Neural cell (in vitro differentiated cells): ENCODE results near the gene UQCC3. TPM values are rescaled to one million over a fixed set of nuclear protein-coding genes. Genes with fewer than 3 reads are reported as not detected.
"Not testable (repeated sequence)": the region's sequence is repeated elsewhere in the genome, so short reads cannot be mapped to it uniquely, and the experiment has no call there.

Experiments used
- H2AFZ ChIP-seq: fragments of 200-600, 300-800 bp; sonication (generic), shearing (Covaris generic); 2 replicates; pipeline ENCODE4 v1.6.0; 2014; ENCODE audit warnings: low read depth, mild to moderate bottlenecking, antibody characterized with exemption, low read length, moderate library complexity
- H3F3A ChIP-seq: fragments of 200-600 bp; shearing (Covaris generic); 2 replicates; pipeline ENCODE4 v1.6.1; 2016; ENCODE audit warnings: mild to moderate bottlenecking, moderate library complexity, mixed read lengths, antibody characterized with exemption, low read length; ENCODE audit not compliant: insufficient read depth, poor library complexity, severe bottlenecking
- H3K27ac ChIP-seq: fragments of 200-600, 300-800 bp; sonication (generic), shearing (Covaris generic); 2 replicates; pipeline ENCODE4 v1.5.1; 2014; ENCODE audit warnings: mild to moderate bottlenecking, low read length, moderate library complexity
- H3K27me3 ChIP-seq: fragments of 300-800, 200-600 bp; sonication (generic), shearing (Covaris generic); 2 replicates; pipeline ENCODE4 v1.6.0; 2014; ENCODE audit warnings: mild to moderate bottlenecking, low read depth, low read length, moderate library complexity; ENCODE audit not compliant: insufficient read depth
- H3K36me3 ChIP-seq: fragments of 300-800, 200-600 bp; sonication (generic), shearing (Covaris generic); 2 replicates; pipeline ENCODE4 v1.5.1; 2014; ENCODE audit warnings: mild to moderate bottlenecking, antibody characterized with exemption, low read length, moderate library complexity; ENCODE audit not compliant: insufficient read depth
- H3K4me2 ChIP-seq: fragments of 300-800, 200-600 bp; sonication (generic), shearing (Covaris generic); 2 replicates; pipeline ENCODE4 v1.6.0; 2014; ENCODE audit warnings: mild to moderate bottlenecking, low read length
- H3K4me3 ChIP-seq: fragments of 300-800, 200-600 bp; sonication (generic), shearing (Covaris generic); 2 replicates; pipeline ENCODE4 v1.5.1; 2014; ENCODE audit warnings: mild to moderate bottlenecking, low read length, moderate library complexity
- H3K79me2 ChIP-seq: fragments of 200-600 bp; shearing (Covaris generic); replicated peaks from 2 replicates; pipeline ENCODE4 v1.6.0; 2014; ENCODE audit warnings: mild to moderate bottlenecking, low read length, moderate library complexity; ENCODE audit not compliant: insufficient read depth
- H3K9ac ChIP-seq: fragments of 300-800, 200-600 bp; sonication (generic), shearing (Covaris generic); 2 replicates; pipeline ENCODE4 v1.6.1; 2016; ENCODE audit warnings: mild to moderate bottlenecking, low read length, mixed read lengths
- H3K9me2 ChIP-seq: fragments of 200-600 bp; shearing (Covaris generic); 2 replicates; pipeline ENCODE4 v1.6.1; 2016; ENCODE audit warnings: mild to moderate bottlenecking, low read length, mixed read lengths; ENCODE audit not compliant: insufficient read depth
- H3K9me3 ChIP-seq: fragments of 200-600, 300-800 bp; sonication (generic), shearing (Covaris generic); 2 replicates; pipeline ENCODE4 v1.6.1; 2016; ENCODE audit warnings: mild to moderate bottlenecking, mixed run types, low read length, moderate library complexity, mixed read lengths
- H4K20me1 ChIP-seq: fragments of 200-600 bp; shearing (Covaris generic); 2 replicates; pipeline ENCODE4 v1.6.1; 2016; ENCODE audit warnings: mild to moderate bottlenecking, mixed run types; ENCODE audit not compliant: insufficient read depth
- CTCF ChIP-seq: fragments of 450-650 bp; IDR thresholded peaks from 2 replicates; pipeline ENCODE4 v1.5.1; 2014; ENCODE audit warnings: antibody characterized with exemption, mild to moderate bottlenecking, moderate library complexity; ENCODE audit not compliant: poor library complexity, severe bottlenecking
- EP300 ChIP-seq: fragments of 450-650 bp; conservative IDR thresholded peaks from 2 replicates; pipeline ENCODE4 v1.6.1; 2014; ENCODE audit warnings: antibody characterized with exemption, mild to moderate bottlenecking, moderate library complexity; ENCODE audit not compliant: poor library complexity, severe bottlenecking
- EZH2 ChIP-seq: fragments of 200-600, 300-800 bp; shearing (Covaris generic), sonication (generic); IDR thresholded peaks from 2 replicates; pipeline ENCODE4 v1.6.1; 2014; ENCODE audit warnings: antibody characterized with exemption, low read length, borderline replicate concordance, mild to moderate bottlenecking; ENCODE audit not compliant: insufficient read depth, poor library complexity, severe bottlenecking
- MXI1 ChIP-seq: fragments of 450-650 bp; conservative IDR thresholded peaks from 2 replicates; pipeline ENCODE4 v1.6.1; 2014; ENCODE audit warnings: antibody characterized with exemption, mild to moderate bottlenecking; ENCODE audit not compliant: poor library complexity, severe bottlenecking
- POLR2AphosphoS5 ChIP-seq: IDR thresholded peaks from 2 replicates; pipeline ENCODE4 v1.6.1; 2012
- RAD21 ChIP-seq: fragments of 450-650 bp; conservative IDR thresholded peaks from 2 replicates; pipeline ENCODE4 v1.6.1; 2014; ENCODE audit warnings: antibody characterized with exemption, mild to moderate bottlenecking, moderate library complexity
- SMC3 ChIP-seq: fragments of 450-650 bp; conservative IDR thresholded peaks from 2 replicates; pipeline ENCODE4 v1.6.1; 2014; ENCODE audit warnings: antibody characterized with exemption, mild to moderate bottlenecking, moderate library complexity; ENCODE audit not compliant: poor library complexity
- TAF1 ChIP-seq: IDR thresholded peaks from 2 replicates; pipeline ENCODE4 v1.6.1; 2012; ENCODE audit warnings: low read depth
- polyA plus RNA-seq: library from polyadenylated mRNA; depleted of rRNA; stranded (reverse); fragments of >200 nt; gene quantifications from 2 replicates; pipeline ENCODE4 v1.2.3, GENCODE V29; 2014
- TF ChIP-seq, protein P1 (sequence below): IDR thresholded peaks from 2 replicates; pipeline ENCODE4 v1.6.1; 2012; ENCODE audit warnings: borderline replicate concordance

The UQCC3 gene
- polyA plus RNA-seq, 1 donor from 2014 or later: 8.4 TPM

DNA sequence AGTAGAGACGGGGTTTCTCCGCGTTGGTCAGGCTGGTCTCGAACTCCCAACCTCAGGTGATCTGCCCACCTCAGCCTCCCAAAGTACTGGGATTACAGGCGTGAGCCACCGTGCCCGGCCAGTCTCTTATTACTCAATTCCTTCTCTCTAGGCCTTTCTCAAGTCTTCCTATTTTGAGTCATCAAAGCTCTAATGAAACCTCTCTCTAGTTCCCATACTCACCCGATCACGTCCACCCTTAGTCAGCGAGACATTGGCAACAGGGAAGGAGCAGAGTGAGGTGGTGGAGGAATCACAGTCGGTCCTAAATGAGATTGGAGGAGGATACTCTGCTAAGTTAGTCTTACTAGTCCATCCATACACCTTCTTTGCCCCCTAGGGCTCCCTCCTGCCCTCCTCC, 30.8 kb downstream of the UQCC3 start:
- H3K9ac ChIP-seq: no peak overlapping the region
- TF ChIP-seq, protein P1, sequence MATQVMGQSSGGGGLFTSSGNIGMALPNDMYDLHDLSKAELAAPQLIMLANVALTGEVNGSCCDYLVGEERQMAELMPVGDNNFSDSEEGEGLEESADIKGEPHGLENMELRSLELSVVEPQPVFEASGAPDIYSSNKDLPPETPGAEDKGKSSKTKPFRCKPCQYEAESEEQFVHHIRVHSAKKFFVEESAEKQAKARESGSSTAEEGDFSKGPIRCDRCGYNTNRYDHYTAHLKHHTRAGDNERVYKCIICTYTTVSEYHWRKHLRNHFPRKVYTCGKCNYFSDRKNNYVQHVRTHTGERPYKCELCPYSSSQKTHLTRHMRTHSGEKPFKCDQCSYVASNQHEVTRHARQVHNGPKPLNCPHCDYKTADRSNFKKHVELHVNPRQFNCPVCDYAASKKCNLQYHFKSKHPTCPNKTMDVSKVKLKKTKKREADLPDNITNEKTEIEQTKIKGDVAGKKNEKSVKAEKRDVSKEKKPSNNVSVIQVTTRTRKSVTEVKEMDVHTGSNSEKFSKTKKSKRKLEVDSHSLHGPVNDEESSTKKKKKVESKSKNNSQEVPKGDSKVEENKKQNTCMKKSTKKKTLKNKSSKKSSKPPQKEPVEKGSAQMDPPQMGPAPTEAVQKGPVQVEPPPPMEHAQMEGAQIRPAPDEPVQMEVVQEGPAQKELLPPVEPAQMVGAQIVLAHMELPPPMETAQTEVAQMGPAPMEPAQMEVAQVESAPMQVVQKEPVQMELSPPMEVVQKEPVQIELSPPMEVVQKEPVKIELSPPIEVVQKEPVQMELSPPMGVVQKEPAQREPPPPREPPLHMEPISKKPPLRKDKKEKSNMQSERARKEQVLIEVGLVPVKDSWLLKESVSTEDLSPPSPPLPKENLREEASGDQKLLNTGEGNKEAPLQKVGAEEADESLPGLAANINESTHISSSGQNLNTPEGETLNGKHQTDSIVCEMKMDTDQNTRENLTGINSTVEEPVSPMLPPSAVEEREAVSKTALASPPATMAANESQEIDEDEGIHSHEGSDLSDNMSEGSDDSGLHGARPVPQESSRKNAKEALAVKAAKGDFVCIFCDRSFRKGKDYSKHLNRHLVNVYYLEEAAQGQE: no peak
- TF ChIP-seq RAD21 (no peak), SMC3 (no peak), CTCF (no peak), EP300 (no peak), POLR2AphosphoS5 (no peak), TAF1 (no peak), MXI1 (no peak), EZH2 (no peak)
- no peaks in the 10 kb centered on the region for H3K36me3 ChIP-seq
- no peaks in the 10 kb centered on the region for H3K9me3 ChIP-seq
- H4K20me1 ChIP-seq: no peaks in the 10 kb centered on the region
- H3K27me3 ChIP-seq: no peaks in the 10 kb centered on the region
- H3F3A ChIP-seq: no peaks in the 10 kb centered on the region
- H3K4me3 ChIP-seq: no peak overlapping the region
- H3K79me2 ChIP-seq: peaks cover 25% of the 10 kb centered on the region
- H3K4me2 ChIP-seq: no peak overlapping the region
- no peaks in the 10 kb centered on the region for H3K9me2 ChIP-seq
- no peak overlapping the region for H3K27ac ChIP-seq
- no peak overlapping the region for H2AFZ ChIP-seq

DNA sequence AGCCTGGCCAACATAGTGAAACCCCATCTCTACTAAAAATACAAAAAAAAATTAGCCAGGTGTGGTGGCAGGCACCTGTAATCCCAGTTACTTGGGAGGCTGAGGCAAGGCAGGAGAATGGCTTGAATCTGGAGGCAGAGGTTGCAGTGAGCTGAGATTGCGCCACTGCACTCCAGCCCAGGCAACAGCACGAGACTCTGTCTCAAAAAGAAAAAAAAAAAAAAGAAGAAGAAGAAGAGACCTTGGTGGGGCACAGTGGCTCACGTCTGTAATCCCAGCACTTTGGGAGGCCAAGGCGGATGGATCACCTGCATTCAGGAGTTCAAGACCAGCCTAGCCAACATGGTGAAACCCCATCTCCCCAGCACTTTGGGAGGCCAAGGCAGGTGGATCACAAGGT, 32.4 kb downstream of the UQCC3 start:
- not testable (repeated sequence) for H3K27me3 ChIP-seq, H3K9me2 ChIP-seq, H2AFZ ChIP-seq, H3K4me3 ChIP-seq, H3K4me2 ChIP-seq, H3K27ac ChIP-seq, H3K36me3 ChIP-seq, H3F3A ChIP-seq, H4K20me1 ChIP-seq, H3K9ac ChIP-seq, H3K9me3 ChIP-seq
- H3K79me2 ChIP-seq: peaks cover 40% of the 10 kb centered on the region

DNA sequence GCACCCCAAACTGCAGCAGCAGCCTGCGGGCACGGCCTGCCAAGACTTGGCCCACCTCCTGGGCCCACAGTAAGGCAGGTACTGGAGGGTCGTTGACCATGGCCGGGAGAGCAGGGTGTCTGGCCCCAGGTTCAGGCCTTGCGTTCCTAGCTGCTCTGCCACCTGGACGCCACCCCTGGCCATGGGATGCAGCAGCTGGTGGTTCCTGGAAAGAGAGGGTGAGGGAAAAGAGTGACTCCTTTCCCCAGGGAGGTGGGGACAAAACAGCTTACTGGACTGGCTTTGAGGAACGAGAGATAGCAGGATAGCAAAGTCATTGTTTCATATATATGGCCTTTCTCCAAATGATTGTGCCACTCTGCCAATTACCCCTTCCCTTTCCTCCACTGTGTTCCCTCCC, 33.9 kb downstream of the UQCC3 start:
- no peaks in the 10 kb centered on the region for H4K20me1 ChIP-seq
- peak overlapping the region; percentile 79 for H3K4me2 ChIP-seq
- H3K36me3 ChIP-seq: peaks cover 6% of the 10 kb centered on the region
- no peak overlapping the region for H2AFZ ChIP-seq
- no peaks in the 10 kb centered on the region for H3K9me3 ChIP-seq
- H3K9me2 ChIP-seq: no peaks in the 10 kb centered on the region
- peak overlapping the region; percentile 96 for H3K27ac ChIP-seq
- TF ChIP-seq CTCF: no peak
- no peak for TF ChIP-seq EP300
- no peak for TF ChIP-seq MXI1
- no peak for TF ChIP-seq EZH2
- TF ChIP-seq RAD21: no peak
- TF ChIP-seq SMC3: no peak
- no peak for TF ChIP-seq TAF1
- TF ChIP-seq POLR2AphosphoS5: no peak
- TF ChIP-seq, protein P1: no peak
- H3K27me3 ChIP-seq: no peaks in the 10 kb centered on the region
- peaks cover 40% of the 10 kb centered on the region for H3K79me2 ChIP-seq
- peak overlapping the region; percentile 75 for H3K4me3 ChIP-seq
- peaks cover 6% of the 10 kb centered on the region for H3F3A ChIP-seq
- peak overlapping the region; percentile 99 for H3K9ac ChIP-seq
